GM10847 (cell line): ENCODE results near the gene PGM3.

ENCODE experiments used
- POLR2A ChIP-seq: IDR thresholded peaks from 2 replicates; pipeline ENCODE4 v1.6.1; 2011; ENCODE audit not compliant: insufficient read length; ENCODE audit errors: extremely low read depth

The PGM3 gene

GRCh38 chr6:83192871-83193746 is at the start of gene PGM3, which contains the start of gene RWDD2A:
PGM3 (minus strand) TSS chr6:83193265; CDS start chr6:83191012, 2,253 bp downstream.
RWDD2A (plus strand) TSS chr6:83193357; CDS start chr6:83194452, 1,095 bp downstream.
- TF ChIP-seq POLR2A = peak; percentile 89

- no peak for TF ChIP-seq POLR2A
Observed at GRCh38 chr6:83231146-83231545, 38.1 kb upstream of the PGM3 start.

GRCh38 chr6:83226517-83226916 is 33.5 kb upstream of the PGM3 start:
- TF ChIP-seq POLR2A = no peak

GRCh38 chr6:83221889-83222479 is 28.9 kb upstream of the PGM3 start:
- no peak for TF ChIP-seq POLR2A

GRCh38 chr6:83221276-83221675 is 28.2 kb upstream of the PGM3 start:
- no peak for TF ChIP-seq POLR2A

- no peak for TF ChIP-seq POLR2A
Observed at GRCh38 chr6:83220121-83220520, 27.1 kb upstream of the PGM3 start.

GRCh38 chr6:83218646-83219045 is 25.6 kb upstream of the PGM3 start:
- TF ChIP-seq POLR2A = no peak

GRCh38 chr6:83216806-83217205 is 23.7 kb upstream of the PGM3 start:
- TF ChIP-seq POLR2A = no peak

GRCh38 chr6:83215131-83216047 is 22.3 kb upstream of the PGM3 start:
- TF ChIP-seq POLR2A = no peak

- no peak for TF ChIP-seq POLR2A
Observed at GRCh38 chr6:83202031-83202430, 9.0 kb upstream of the PGM3 start.

GRCh38 chr6:83199863-83200225 is 6.8 kb upstream of the PGM3 start:
- TF ChIP-seq POLR2A = no peak

GRCh38 chr6:83199173-83199862 is 6.3 kb upstream of the PGM3 start:
- no peak for TF ChIP-seq POLR2A

- TF ChIP-seq POLR2A = no peak
Observed at GRCh38 chr6:83198486-83199172, 5.6 kb upstream of the PGM3 start.
